A172 (cell line): ENCODE data around the gene NOP9. TPM values are rescaled to one million over a fixed set of nuclear protein-coding genes. Genes with fewer than 3 reads are reported as not detected.
"Not testable (repeated sequence)": the region's sequence is repeated elsewhere in the genome, so short reads cannot be mapped to it uniquely, and the experiment has no call there.

Source experiments
- DNase-seq: peaks from one replicate; pipeline ENCODE4 v3.0.0-alpha.2; 2015; ENCODE audit warnings: low spot score
- total RNA-seq: library from RNA; depleted of rRNA; stranded (reverse); fragments of >200 nt; shearing (Covaris generic); gene quantifications from 2 replicates; pipeline ENCODE4 v1.2.3, GENCODE V29; 2014

Gene NOP9
- total RNA-seq, 1 experiment from 2014 or later: 7.8 TPM

DNA sequence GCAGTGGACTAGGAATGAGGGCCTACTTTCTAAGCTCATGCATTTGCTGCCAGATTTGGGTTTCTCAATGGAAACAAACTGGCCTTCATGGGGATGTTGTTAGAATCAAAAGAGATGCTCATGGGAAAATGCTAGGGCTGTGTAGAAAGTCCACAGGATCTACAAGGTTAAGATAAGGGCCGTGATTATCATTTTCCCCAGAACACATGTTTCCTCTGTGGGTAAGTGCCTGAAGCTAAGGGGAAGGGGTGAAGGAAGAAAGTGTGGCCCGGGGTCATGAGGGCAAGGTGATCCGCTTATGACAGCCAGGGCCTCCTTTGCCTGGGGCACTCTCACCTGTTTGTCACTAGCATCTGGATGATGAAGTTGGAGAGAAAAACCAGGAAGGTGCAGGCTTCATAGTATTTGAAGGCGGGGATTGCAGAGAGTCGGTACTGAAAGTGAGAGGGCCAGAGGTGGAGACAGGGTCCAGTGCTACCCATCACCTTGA is 25.4 kb downstream of the NOP9 start:
- no peak for DNase-seq

DNA sequence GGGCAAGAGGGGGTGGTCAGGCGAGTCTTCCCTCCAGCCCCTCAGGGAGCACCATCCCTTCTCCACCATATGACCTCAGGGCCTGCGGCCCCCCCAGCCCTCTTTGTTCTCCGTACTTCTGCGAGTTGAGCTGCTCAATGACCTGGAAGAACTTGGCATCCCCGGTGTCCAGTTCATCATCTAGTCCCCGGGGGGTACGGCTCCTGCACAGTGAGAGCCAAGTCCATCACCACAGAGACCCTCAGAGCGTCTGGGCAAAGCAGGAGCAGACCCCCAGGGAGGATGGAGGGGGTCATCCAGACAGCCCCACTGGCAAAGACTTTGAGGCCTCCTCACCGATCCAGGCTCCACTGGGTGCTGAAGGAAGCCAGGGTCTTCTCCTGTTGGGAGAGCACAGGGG is 26.3 kb downstream of the NOP9 start:
- no peak for DNase-seq

DNA sequence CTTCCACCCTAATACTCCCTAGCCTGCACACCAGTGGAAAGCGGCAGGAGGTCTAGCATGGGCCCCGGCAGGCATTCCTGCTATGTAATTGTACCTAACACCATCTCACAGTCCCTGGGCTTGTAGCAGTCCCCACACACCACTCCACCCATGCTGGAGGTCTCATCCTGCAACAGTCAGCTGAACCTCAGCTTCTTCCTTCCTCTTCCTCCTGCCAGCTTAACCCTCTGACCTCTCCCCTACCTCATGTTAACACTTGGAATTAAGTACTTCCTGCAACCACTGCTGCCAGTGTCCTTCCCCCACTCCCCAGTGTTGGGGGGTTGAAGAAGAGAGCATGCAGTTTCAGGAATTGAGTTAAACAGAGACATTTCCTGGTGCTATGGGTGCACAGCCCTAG is 27.7 kb downstream of the NOP9 start:
- DNase-seq: no peak

DNA sequence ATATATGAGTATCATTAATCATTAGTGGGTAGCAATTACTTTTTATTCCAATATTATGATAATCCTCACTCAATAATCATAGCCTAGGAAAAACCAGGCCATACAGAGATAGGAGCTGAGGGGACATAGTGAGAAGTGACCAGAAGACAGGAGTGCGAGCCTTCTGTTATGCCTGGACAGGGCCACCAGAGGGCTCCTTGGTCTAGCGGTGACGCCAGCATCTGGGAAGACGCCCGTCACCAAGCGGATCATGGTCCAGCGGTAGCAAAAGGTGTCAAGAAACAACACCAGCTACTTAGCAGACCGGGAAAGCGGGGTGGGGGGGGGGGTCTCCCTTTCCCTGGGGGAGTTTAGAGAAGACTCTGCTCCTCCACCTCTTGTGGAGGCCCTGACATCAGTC is 28.3 kb downstream of the NOP9 start:
- not testable (repeated sequence) for DNase-seq

GRCh38 chr14:24329073-24329663 is 29.5 kb downstream of the NOP9 start:
- DNase-seq: no peak

GRCh38 chr14:24329736-24330135 is 30.1 kb downstream of the NOP9 start:
- no peak for DNase-seq

- DNase-seq: no peak
These were observed 31.5 kb downstream of the NOP9 start for GRCh38 chr14:24330973-24331674.

GRCh38 chr14:24331731-24332267 is 32.1 kb downstream of the NOP9 start:
- DNase-seq: no peak

- no peak for DNase-seq
These were observed 32.8 kb downstream of the NOP9 start for GRCh38 chr14:24332268-24332993.

- DNase-seq: no peak
These were observed 35.0 kb downstream of the NOP9 start, which contains the start of gene ADCY4 for GRCh38 chr14:24334431-24335291. ADCY4 (minus strand) TSS chr14:24335071; CDS start chr14:24334652, 419 bp downstream.

GRCh38 chr14:24335461-24336171 is 36.0 kb downstream of the NOP9 start:
- no peak for DNase-seq

- no peak for DNase-seq
These were observed 37.6 kb downstream of the NOP9 start for GRCh38 chr14:24337144-24337823.

- DNase-seq: no peak
These were observed 38.1 kb downstream of the NOP9 start for GRCh38 chr14:24337824-24338175.

DNA sequence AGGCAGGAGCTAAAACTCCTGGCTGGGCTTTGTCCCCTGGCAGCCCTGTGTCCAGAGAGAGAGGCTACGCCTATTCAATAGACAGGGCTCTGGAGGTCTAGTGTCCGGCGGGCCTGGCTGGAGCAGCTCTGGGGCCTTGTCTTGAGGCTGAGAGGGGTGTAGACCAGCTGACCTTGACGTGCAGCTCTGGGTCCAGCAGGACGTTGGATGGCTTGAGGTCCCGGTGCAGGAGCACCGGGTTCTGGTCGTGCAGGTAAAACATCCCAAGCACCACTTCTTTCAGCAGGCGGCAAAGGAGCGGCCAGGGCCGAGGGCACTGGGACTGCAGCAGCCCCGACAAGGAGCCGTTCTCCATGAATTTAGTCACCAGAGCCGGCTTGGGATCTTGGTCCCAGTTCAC is 39.2 kb downstream of the NOP9 start:
- no peak for DNase-seq

DNA sequence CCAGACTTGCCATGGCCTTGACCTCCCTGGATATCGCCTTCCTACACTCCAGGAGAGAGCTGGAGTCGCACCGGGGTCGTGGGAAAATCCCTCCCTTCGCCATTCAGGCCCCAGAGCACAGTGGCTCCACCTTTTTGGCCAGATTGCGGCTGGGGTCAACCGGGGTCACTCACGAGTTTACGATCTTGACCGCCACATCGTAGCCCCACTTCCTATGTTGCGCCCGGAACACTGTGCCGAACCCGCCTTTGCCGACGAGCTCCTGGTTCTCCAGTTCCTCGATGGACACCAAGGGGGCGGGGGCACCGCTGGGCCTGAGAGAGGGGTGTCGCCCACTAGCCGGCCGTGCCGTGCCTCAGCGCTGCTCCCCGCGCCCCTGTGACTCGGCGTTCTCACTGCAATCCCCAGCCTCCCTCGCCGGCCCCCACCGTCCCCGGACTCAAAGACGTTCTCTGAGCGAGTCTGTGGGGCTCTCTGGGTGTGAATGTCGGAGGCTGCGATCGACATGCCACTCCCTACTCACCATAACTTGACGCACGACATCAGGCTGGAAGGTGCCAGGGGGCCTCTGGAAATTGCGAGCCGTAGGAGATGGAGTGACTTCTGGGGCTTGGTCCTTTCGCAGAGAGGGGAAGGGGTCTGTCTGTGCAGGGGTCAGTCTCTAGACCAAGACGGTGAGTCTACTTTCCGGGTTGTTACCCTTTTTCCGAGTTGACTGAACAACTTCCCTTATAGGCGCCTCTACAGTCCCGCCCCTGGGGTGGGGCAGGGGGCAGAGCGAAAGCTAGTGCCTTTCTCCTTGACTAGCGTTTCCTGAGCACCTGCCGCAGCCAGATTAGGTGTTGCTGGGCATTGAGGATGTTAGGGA is 39.9 kb downstream of the NOP9 start, which contains the start of gene RIPK3:
Gene RIPK3, minus strand, starts transcription at position 708 of the 868 bp plus-strand sequence. Its CDS starts 165 bp downstream, at position 543.
- DNase-seq: no peak

- DNase-seq: no peak
These were observed 41.0 kb downstream of the NOP9 start for GRCh38 chr14:24340606-24341005.

DNA sequence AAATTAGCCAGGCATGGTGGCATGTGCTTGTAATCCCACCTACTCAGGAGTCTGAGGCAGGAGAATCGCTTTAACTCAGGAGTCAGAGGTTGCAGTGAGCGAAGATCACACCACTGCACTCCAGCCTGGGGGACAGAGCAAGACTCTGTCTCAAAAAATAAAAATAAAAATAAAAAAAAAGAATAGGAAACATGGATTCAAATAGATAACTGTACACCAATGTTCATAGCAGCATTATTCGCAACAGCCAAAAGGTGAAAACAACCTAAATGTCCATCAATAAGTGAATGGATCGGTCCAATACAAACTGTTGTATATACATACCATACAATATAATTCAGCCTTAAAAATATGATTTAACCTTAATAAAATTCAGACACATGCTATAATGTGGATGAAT is 43.2 kb downstream of the NOP9 start:
- DNase-seq: no peak

- no peak for DNase-seq
These were observed 44.4 kb downstream of the NOP9 start for GRCh38 chr14:24343795-24344660.
